Pancreas (tissue), 10 donors: Measurements from ENCODE around the gene ITPKB. TPM values are rescaled to one million over a fixed set of nuclear protein-coding genes. Genes with fewer than 3 reads are reported as not detected.
A peak's percentile ranks its signal among the peaks of the same experiment; 100 is the strongest.

Experiments used
- ATAC-seq, 4 donors: fragments of 200-7000 bp; cut with Tn5 transposase; one replicate each; pipeline versions ENCODE4 v1.8.0 to v1.9.1; 2020; ENCODE audit warnings: mild to moderate bottlenecking in 4 of 4, moderate library complexity in 4 of 4
- DNase-seq, 6 donors: peaks; one replicate each; pipeline ENCODE4 v3.0.0-alpha.2; 2020
- FAIRE-seq: peaks from 2 replicates; lab custom pipeline; 2012; peaks lifted over from hg19 to GRCh38; lab: Jason Lieb, UNC
- H3K27ac ChIP-seq, 4 donors: fragments of 200-600 bp; sonication (generic); 1 replicate in 3 of 4; 2 replicates in 1 of 4; pipeline versions ENCODE4 v1.5.0 to v1.8.0; 2020
- H3K27me3 ChIP-seq, 4 donors: fragments of 200-600 bp; one replicate each; pipeline ENCODE4 v1.8.0; 2021
- H3K36me3 ChIP-seq, 3 donors: fragments of 200-600 bp; sonication (generic) in 1 of 3; one replicate each; pipeline versions ENCODE4 v1.5.0 to v1.8.0; 2020 to 2021
- H3K4me1 ChIP-seq, 3 donors: fragments of 200-600 bp; one replicate each; pipeline ENCODE4 v1.8.0; 2021
- H3K4me3 ChIP-seq, 4 donors: fragments of 200-600 bp; sonication (generic) in 2 of 4; one replicate each; pipeline versions ENCODE4 v1.5.0 to v1.8.0; 2020 to 2021
- H3K9me3 ChIP-seq, 4 donors: fragments of 200-600 bp; one replicate each; pipeline ENCODE4 v1.8.0; 2021
- WGBS, 2 donors: extraction: QIAGEN DNeasy Blood & Tissue Kit; methylation state at CpG; one replicate each; pipeline ENCODE4 v1.1.7; 2013; 5-methylcytosine and 5-hydroxymethylcytosine counted together
- intact Hi-C, 3 donors: fragments of 100-400 bp; cut with DNase I; formaldehyde crosslinking; loops; one replicate each; pipeline versions ENCODE4 v1.11.1 to v1.14.2; 2022
- polyA plus RNA-seq, 2 donors: library from polyadenylated mRNA; stranded (reverse); fragments of 200-250 nt; gene quantifications; one replicate each; pipeline ENCODE4 v1.2.3, GENCODE V29; 2013
- total RNA-seq, 6 donors: library from RNA; stranded (reverse); fragmentation: NEBNext Ultra II Directional in 4 of 6; extraction: Animal tissue kit (Norgen Biotek cat#: 25700) in 4 of 6; gene quantifications; one replicate each; pipeline versions ENCODE4 v1.2.1 to v1.2.4, GENCODE V29; 2021 to 2023
- TF ChIP-seq, protein P1 (sequence below), 4 donors: fragments of 200-600 bp; sonication (generic) in 3 of 4; IDR thresholded peaks; one replicate each; pipeline versions ENCODE4 v1.5.0 to v1.8.0; 2021; ENCODE audit warnings: antibody characterized with exemption in 4 of 4
- donor health status: healthy with polysubstance abuse.
- donor health status: DM: no; HTN: no; CAD: no; lungs with moderate emphysema.
- donor health status: DM: no; HTN: no; CAD: no.
- donor health status: control.
- donor health status: control.
- donor health status: Bipolar disorder and iron deficiency.
- donor health status: DM: yes; HTN: yes; CAD: no.
- donor health status: DM: no; HTN: no; CAD: no.
- donor health status: DM: no; HTN: no; CAD: no.
- donor health status: DM: yes; HTN: yes; CAD: no.

The ITPKB gene
- total and polyA plus RNA-seq, 8 donors, result 3.8 to 13.9 (median 5.5) TPM

DNA sequence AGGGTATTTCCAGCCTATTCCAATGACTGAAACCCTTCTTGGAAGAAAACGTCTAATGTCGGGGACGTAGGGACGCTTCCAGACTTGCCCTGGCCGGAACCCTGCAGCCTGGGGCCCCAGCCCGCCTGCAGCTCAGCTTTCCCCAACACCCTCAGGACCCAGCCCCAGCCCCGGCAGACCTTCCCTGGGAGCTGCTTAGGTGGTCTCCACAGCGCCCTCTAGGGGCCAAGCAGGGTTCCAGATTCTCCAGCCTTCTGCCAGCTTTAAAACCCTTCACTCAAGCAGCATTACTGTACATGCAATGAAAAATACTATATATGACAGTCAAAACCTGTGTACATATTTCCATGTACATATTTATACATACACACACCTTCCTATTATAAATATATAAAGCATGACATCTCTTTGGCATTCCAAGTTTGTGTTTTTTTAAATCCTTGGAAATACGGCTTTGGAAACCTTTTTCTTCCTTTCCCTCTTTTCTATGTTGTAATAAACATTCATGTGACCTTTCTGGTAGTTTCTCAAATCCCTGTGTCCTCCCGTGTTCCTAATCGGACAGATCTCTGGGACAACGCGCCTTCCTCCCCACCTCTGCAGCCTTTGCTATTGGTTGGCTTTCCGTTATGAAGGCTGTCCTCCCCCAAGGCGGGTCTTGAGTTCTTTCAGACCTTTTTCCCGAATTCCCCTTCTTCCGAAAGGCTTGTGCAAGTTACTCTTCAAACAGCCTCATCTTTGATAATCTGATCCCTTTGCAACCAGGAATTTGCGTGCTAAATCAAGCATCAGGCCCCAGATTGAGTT is 130.2 kb downstream of the ITPKB start:
- Histone ChIP-seq H3K4me1 (no peaks in the 10 kb centered on the region), H3K4me3 (no peak overlapping the region), H3K27ac (no peak overlapping the region), H3K36me3 (no peaks in the 10 kb centered on the region), H3K9me3 (no peaks in the 10 kb centered on the region), H3K27me3 (no peaks in the 10 kb centered on the region)
- FAIRE-seq, result no peak
- TF ChIP-seq, protein P1, sequence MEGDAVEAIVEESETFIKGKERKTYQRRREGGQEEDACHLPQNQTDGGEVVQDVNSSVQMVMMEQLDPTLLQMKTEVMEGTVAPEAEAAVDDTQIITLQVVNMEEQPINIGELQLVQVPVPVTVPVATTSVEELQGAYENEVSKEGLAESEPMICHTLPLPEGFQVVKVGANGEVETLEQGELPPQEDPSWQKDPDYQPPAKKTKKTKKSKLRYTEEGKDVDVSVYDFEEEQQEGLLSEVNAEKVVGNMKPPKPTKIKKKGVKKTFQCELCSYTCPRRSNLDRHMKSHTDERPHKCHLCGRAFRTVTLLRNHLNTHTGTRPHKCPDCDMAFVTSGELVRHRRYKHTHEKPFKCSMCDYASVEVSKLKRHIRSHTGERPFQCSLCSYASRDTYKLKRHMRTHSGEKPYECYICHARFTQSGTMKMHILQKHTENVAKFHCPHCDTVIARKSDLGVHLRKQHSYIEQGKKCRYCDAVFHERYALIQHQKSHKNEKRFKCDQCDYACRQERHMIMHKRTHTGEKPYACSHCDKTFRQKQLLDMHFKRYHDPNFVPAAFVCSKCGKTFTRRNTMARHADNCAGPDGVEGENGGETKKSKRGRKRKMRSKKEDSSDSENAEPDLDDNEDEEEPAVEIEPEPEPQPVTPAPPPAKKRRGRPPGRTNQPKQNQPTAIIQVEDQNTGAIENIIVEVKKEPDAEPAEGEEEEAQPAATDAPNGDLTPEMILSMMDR (IDR thresholded peaks at IDR 0.05), result peak; percentile 74 to 84 (median 81)
- ATAC-seq, result peak; percentile 68 to 93 (median 82)
- DNase-seq, result peak in 5 of 6 donors; percentile 47 to 86 (median 72)
- WGBS, 2 donors, result 46% methylated on average over 18 of the region's 18 CpGs
- intact Hi-C loops, result loop anchor here in 1 of 3 donors (10.0 kb wide), 1 partner anchor 184 kb away; no protein-coding TSS in a partner anchor

DNA sequence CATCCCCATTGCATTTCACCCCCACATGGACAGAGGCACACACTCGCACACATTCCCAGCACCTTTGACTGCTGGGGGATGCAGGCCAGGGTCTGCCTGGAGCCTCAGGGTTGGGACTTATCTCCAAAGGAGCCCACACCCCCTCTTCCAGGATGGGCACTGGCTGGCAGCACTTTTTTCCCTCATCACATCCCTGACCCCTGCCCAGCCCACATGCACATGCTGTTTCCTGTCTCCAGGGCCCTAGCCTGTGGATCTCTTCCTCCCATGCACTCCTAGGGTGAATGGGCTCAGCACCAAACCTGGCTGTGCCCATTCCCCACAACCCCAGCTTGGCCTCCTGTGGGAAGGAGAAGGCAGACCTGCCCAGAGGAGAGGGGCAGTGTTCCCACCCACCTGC is 131.3 kb downstream of the ITPKB start:
- DNase-seq (no peak), ATAC-seq (no peak), FAIRE-seq (no peak)
- TF ChIP-seq, protein P1 (IDR thresholded peaks at IDR 0.05), result no peak
- H3K9me3 ChIP-seq, result no peaks in the 10 kb centered on the region
- intact Hi-C loops, result loop anchor here in 1 of 3 donors (10.0 kb wide), 1 partner anchor 183 kb away; no protein-coding TSS in a partner anchor
- H3K4me3 ChIP-seq, result no peak overlapping the region
- no peaks in the 10 kb centered on the region for H3K36me3 ChIP-seq
- WGBS, 2 donors, result 89% methylated on average over 1 of the region's 1 CpG
- no peak overlapping the region for H3K27ac ChIP-seq
- H3K4me1 ChIP-seq, result no peaks in the 10 kb centered on the region
- H3K27me3 ChIP-seq, result no peaks in the 10 kb centered on the region

DNA sequence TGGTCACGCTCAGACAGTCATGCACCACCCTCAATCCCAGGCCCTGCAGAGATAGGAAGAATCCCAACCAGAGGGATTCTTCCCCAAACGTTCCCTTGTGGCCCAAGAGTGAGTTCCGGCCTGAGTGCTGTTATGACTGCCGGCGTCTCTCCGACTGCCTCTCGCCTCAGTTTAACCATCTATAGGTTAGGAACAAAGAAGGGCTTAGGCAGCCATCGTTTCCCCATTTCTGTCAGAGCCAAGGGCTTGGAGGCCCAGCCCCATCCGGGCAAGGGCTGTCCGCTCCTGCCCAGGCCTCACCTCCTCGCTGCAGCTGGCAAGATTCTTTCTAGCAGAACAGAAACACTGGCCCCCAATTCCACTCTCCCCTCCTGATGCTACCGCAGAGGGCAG is 131.8 kb downstream of the ITPKB start:
- intact Hi-C loops, result loop anchor here in 1 of 3 donors (10.0 kb wide), 1 partner anchor 182 kb away; no protein-coding TSS in a partner anchor
- WGBS, 2 donors, result 90 to 92% methylated on average over 12 of the region's 12 CpGs
- no peak for ATAC-seq
- H3K27me3 ChIP-seq, result no peaks in the 10 kb centered on the region
- no peak overlapping the region for H3K27ac ChIP-seq
- H3K4me3 ChIP-seq, result no peak overlapping the region
- DNase-seq, result no peak
- H3K9me3 ChIP-seq, result no peaks in the 10 kb centered on the region
- H3K4me1 ChIP-seq, result no peaks in the 10 kb centered on the region
- no peak for FAIRE-seq
- H3K36me3 ChIP-seq, result no peaks in the 10 kb centered on the region
- TF ChIP-seq, protein P1 (IDR thresholded peaks at IDR 0.05), result no peak

DNA sequence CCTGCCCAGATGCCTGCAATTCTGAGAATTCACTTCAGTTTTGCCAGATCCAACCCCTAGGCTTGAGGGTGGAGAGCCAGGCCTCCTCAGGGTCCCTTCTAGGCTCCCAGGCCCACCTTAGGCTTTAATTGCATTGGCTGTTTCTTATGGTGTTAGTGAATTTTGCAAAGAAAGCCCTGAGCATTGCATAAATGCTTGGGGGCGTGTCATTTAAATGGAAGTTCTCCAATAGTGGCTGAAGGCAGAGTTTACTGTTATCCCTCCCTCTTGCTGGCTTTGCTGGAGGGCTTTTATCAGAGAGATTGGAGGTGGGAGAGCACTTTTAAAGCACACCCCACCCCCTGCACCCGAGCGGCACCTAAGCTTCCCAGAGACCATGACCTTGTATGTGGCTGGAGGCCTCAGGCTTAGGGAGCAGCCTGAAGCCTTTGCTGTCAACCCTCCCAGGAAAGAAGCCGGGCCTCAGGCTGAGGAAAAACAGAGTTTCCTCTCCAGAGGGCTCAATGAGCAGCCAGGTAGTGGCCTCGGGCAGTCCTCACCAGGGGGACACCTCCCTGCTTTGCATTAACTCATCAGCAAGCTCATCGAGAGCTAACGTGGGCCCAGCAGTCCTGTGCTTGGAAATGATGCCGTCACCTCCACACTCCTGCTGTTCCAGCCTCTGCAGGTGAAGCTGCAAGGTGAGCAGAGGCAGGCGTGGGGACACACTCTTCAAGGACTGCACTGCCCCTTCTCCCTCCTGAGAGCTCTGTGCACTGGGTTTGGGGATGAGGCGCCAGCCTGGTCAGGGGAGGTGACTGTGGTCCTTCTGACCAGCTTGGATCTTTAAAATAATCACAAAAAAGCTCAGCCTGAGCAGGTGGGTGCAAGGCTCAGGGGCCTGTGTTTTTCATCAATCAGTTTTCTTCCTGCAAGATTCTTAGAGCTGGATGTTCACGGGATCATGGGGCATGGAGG is 132.5 kb downstream of the ITPKB start:
- Histone ChIP-seq H3K36me3 (no peaks in the 10 kb centered on the region), H3K9me3 (no peaks in the 10 kb centered on the region), H3K4me1 (no peaks in the 10 kb centered on the region), H3K4me3 (no peak overlapping the region), H3K27ac (no peak overlapping the region), H3K27me3 (no peaks in the 10 kb centered on the region)
- no peak for FAIRE-seq
- ATAC-seq, result no peak
- WGBS, 2 donors, result 79 to 86% methylated on average over 11 of the region's 11 CpGs
- DNase-seq, result no peak
- intact Hi-C loops, result loop anchor here in 1 of 3 donors (10.0 kb wide), 1 partner anchor 182 kb away; no protein-coding TSS in a partner anchor
- TF ChIP-seq, protein P1 (IDR thresholded peaks at IDR 0.05), result no peak
